ENCODE results near the gene RTN4. TPM values are rescaled to one million over a fixed set of nuclear protein-coding genes. Genes with fewer than 3 reads are reported as not detected.

The RTN4 gene
- total and polyA plus RNA-seq, 11 donors = 46.1 to 250 (median 95.5) TPM

GRCh38 chr2:55010915-55011314 is 39.3 kb downstream of the RTN4 start:
- WGBS, 4 donors = 72 to 98% (median 93%) methylated on average over 2 of the region's 2 CpGs
- Histone ChIP-seq H3K4me1 (peaks cover 0 to 90% (median 60%) of the 10 kb centered on the region in 12 donors), H3K36me3 (no peaks in the 10 kb centered on the region), H3K27me3 (no peaks in the 10 kb centered on the region), H3K27ac (peak overlapping the region in 1 of 12 donors; percentile 66), H3K4me3 (no peak overlapping the region), H3K9me3 (peaks cover 0 to 5% (median 0%) of the 10 kb centered on the region in 12 donors)
- intact Hi-C loops (cut with DNase I) = loop anchor here in 8 of 10 donors (5.0 to 10.0 kb wide), 7 partner anchors 36 to 356 kb away; partner anchors contain the start of gene EML6 (in 1 of the 8)
- ATAC-seq (peak in 1 of 4 donors; percentile 43), DNase-seq (no peak)
- TF ChIP-seq, protein P1, sequence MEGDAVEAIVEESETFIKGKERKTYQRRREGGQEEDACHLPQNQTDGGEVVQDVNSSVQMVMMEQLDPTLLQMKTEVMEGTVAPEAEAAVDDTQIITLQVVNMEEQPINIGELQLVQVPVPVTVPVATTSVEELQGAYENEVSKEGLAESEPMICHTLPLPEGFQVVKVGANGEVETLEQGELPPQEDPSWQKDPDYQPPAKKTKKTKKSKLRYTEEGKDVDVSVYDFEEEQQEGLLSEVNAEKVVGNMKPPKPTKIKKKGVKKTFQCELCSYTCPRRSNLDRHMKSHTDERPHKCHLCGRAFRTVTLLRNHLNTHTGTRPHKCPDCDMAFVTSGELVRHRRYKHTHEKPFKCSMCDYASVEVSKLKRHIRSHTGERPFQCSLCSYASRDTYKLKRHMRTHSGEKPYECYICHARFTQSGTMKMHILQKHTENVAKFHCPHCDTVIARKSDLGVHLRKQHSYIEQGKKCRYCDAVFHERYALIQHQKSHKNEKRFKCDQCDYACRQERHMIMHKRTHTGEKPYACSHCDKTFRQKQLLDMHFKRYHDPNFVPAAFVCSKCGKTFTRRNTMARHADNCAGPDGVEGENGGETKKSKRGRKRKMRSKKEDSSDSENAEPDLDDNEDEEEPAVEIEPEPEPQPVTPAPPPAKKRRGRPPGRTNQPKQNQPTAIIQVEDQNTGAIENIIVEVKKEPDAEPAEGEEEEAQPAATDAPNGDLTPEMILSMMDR (IDR thresholded peaks at IDR 0.05) = no peak
- no peak for TF ChIP-seq POLR2A (IDR thresholded peaks at IDR 0.05)

- ATAC-seq = peak; percentile 66 to 90 (median 84)
- Histone ChIP-seq H3K27ac (peak overlapping the region in 3 of 12 donors; percentile 18 to 66 (median 20)), H3K4me3 (peak overlapping the region in 10 of 12 donors; percentile 1 to 56 (median 34)), H3K4me1 (peaks cover 0 to 90% (median 56%) of the 10 kb centered on the region in 12 donors), H3K9me3 (peaks cover 0 to 1% (median 0%) of the 10 kb centered on the region in 12 donors), H3K27me3 (no peaks in the 10 kb centered on the region), H3K36me3 (no peaks in the 10 kb centered on the region)
- TF ChIP-seq POLR2A (IDR thresholded peaks at IDR 0.05) = no peak
- TF ChIP-seq, protein P1 (IDR thresholded peaks at IDR 0.05) = no peak
- DNase-seq = peak in 2 of 5 donors; percentile 32 to 37
- WGBS, 4 donors = 31 to 51% (median 43%) methylated on average over 5 of the region's 5 CpGs
- intact Hi-C loops (cut with DNase I) = loop anchor here in 8 of 10 donors (5.0 to 10.0 kb wide), 7 partner anchors 37 to 355 kb away; partner anchors contain the start of gene EML6 (in 1 of the 8)
Measured at GRCh38 chr2:55010149-55010591, 40.1 kb downstream of the RTN4 start.

- H3K27me3 ChIP-seq = no peaks in the 10 kb centered on the region
- peak overlapping the region in 10 of 12 donors; percentile 1 to 56 (median 34) for H3K4me3 ChIP-seq
- ATAC-seq (no peak), DNase-seq (no peak)
- 40 to 50% (median 45%) methylated on average over 7 of the region's 7 CpGs for WGBS, 4 donors
- H3K4me1 ChIP-seq = peaks cover 0 to 88% (median 53%) of the 10 kb centered on the region in 12 donors
- intact Hi-C loops (cut with DNase I) = loop anchor here in 9 of 10 donors (5.0 to 10.0 kb wide), 7 partner anchors 38 to 355 kb away; partner anchors contain the start of gene EML6 (in 1 of the 9)
- TF ChIP-seq, protein P1 (IDR thresholded peaks at IDR 0.05) = no peak
- TF ChIP-seq POLR2A (IDR thresholded peaks at IDR 0.05) = no peak
- H3K36me3 ChIP-seq = no peaks in the 10 kb centered on the region
- H3K27ac ChIP-seq = peak overlapping the region in 2 of 12 donors; percentile 20 to 66
- no peaks in the 10 kb centered on the region for H3K9me3 ChIP-seq
Measured at GRCh38 chr2:55009277-55010060, 40.8 kb downstream of the RTN4 start.

DNA sequence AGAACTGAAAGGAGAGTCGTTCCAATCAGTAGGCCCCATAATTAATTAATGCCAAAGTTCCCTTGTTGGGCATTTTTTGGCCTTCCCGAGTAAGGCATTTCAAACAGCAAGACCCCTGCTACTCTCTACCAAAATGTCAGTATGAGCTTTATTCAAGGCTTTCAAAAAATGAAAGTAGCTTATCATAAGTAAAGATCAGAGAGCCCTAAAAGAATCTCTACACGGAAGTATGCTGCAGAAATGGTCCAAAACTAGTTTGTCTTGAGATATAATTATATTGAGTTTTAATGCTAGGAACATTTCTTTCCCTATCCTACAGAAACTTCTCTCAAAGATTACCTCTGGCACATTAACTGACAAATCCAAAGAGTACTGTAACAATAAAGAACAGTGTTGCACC is 43.9 kb downstream of the RTN4 start:
- Histone ChIP-seq H3K27me3 (no peaks in the 10 kb centered on the region), H3K4me3 (no peak overlapping the region), H3K9me3 (no peaks in the 10 kb centered on the region), H3K36me3 (no peaks in the 10 kb centered on the region), H3K27ac (no peak overlapping the region), H3K4me1 (peaks cover 0 to 75% (median 26%) of the 10 kb centered on the region in 12 donors)
- TF ChIP-seq, protein P1 (IDR thresholded peaks at IDR 0.05) = no peak
- TF ChIP-seq POLR2A (IDR thresholded peaks at IDR 0.05) = no peak
- DNase-seq (no peak), ATAC-seq (no peak)
- intact Hi-C loops (cut with DNase I) = loop anchor here in 1 of 10 donors (10.0 kb wide), 1 partner anchor 102 kb away; no protein-coding TSS in a partner anchor
- 65 to 75% (median 72%) methylated on average over 3 of the region's 3 CpGs for WGBS, 4 donors

Data from heart left ventricle (tissue), 16 donors.